Epithelial cell of esophagus (primary cell): ENCODE measurements around the gene PAX7.

Experiments
- DNase-seq: peaks from one replicate; pipeline ENCODE4 v3.0.0; 2010; ENCODE audit warnings: low read depth
- H3K4me3 ChIP-seq: 2 replicates; pipeline ENCODE4 v1.5.1; 2011; ENCODE audit warnings: mild to moderate bottlenecking, low read length, control low read depth
- TF ChIP-seq, protein P1 (sequence below): IDR thresholded peaks from 2 replicates; pipeline ENCODE4 v1.5.1; 2011; ENCODE audit warnings: low read depth, mild to moderate bottlenecking, low read length, control low read depth, inconsistent platforms; ENCODE audit not compliant: insufficient read depth; ENCODE audit errors: missing control alignments

Gene PAX7

DNA sequence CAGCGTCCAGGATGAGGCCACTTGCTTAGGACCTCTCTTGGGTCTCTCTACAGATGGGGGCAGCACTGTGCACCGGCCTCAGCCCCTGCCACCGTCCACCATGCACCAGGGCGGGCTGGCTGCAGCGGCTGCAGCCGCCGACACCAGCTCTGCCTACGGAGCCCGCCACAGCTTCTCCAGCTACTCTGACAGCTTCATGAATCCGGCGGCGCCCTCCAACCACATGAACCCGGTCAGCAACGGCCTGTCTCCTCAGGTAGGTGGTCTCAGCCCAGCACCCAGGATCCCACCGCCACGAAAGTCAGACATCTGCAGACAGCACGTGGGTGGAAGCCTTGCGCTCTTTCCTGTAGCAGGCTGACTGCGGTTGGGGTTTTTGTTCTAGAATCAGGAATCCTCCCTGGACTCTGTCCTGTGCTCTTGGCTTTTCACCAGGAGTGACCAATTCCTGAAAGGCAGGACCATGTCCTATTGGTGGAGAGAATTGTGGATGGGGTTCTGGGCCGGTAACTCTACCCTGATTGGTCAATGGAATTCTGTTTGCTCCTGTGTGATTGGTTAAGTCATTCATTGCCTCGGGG lies 72.5 kb downstream of the PAX7 start:
- no peak overlapping the region for H3K4me3 ChIP-seq
- DNase-seq: peak; percentile 39
- TF ChIP-seq, protein P1, sequence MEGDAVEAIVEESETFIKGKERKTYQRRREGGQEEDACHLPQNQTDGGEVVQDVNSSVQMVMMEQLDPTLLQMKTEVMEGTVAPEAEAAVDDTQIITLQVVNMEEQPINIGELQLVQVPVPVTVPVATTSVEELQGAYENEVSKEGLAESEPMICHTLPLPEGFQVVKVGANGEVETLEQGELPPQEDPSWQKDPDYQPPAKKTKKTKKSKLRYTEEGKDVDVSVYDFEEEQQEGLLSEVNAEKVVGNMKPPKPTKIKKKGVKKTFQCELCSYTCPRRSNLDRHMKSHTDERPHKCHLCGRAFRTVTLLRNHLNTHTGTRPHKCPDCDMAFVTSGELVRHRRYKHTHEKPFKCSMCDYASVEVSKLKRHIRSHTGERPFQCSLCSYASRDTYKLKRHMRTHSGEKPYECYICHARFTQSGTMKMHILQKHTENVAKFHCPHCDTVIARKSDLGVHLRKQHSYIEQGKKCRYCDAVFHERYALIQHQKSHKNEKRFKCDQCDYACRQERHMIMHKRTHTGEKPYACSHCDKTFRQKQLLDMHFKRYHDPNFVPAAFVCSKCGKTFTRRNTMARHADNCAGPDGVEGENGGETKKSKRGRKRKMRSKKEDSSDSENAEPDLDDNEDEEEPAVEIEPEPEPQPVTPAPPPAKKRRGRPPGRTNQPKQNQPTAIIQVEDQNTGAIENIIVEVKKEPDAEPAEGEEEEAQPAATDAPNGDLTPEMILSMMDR: no peak

DNA sequence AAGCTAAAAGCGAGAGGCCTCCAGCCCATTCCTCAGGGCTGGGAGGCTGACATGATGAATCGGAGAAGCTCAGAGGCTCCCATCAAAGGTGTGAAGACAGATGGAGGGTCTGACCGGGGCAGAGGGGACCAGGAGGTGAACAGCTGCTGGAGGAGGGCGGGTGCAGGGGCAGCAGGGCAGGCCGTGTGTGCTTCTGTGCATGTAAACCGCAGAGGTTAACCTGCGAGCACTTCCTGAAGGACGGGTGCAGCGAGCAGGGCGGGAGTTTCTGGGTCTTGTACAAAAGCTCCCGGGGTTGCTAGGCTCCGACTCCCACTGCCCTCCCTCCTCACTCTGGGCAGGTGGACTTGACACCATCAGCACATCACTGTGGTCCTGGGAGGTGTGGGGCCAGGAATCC lies 75.2 kb downstream of the PAX7 start:
- TF ChIP-seq, protein P1: no peak
- no peak overlapping the region for H3K4me3 ChIP-seq
- DNase-seq: no peak

DNA sequence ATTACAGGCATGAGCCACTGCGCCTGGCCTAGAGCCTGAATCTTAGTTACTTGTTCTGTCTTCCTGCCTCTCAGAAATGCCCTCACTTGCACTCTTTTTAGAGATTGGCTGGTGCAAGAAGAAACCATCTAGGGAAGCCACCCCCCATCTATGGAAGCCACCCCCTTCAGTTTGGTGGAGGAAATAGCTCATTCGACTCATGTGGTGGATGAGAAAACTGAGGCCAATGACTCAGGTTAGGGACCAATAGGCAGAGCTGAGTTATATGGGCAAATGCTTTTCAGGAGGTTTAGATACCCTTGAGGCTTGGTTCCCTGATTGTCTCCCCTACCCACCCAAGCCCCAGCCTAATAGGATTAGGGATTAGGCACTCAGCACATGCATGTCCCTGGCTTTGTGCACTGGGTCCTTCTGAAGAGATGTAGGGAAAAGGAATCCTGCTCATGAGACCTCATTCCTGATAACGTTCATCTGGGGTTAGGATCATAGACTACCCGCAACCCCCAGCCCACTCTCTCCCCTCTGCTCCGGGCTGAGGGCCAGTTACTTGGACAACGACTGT lies 77.1 kb downstream of the PAX7 start:
- TF ChIP-seq, protein P1: no peak
- H3K4me3 ChIP-seq: no peak overlapping the region
- DNase-seq: no peak

DNA sequence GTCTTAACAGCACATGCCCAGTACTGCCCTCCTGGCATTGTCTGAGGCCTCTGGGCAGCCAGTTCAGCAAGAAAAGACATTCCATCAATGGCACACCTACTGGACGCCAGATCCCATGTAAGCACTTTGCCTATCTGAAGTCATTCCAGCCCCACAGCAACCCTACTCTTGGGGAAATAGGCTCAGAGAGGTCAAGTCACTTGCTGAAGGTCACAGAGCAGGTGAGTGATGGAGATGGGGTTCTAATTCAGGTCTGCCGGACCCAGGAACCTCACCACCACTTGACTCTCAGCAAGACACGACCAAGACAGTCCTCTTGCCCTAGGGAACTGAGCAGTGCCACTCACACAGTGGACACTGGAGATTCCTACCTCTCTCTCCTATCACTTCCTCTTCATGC lies 79.4 kb downstream of the PAX7 start:
- TF ChIP-seq, protein P1: no peak
- DNase-seq: no peak
- H3K4me3 ChIP-seq: no peak overlapping the region

DNA sequence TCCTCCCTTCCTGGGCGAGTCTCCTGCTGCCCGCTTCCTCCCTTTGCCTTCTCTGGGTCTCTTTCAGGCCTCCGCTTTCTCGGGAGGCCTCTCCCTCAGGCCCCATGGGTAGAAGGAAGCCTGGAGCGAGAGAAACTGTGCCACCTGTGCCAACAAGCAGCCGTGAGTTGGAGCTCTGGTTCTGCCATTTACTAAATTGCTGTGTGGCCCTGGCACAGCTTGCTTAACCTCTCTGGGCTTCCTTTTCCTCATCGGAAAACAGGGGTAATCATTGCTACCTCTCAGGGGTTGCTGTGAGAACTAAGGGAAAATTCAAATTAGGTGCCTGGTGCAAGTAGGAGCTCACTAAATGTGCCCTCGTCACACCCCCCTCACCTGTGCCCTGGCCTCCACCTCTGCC lies 80.4 kb downstream of the PAX7 start:
- no peak for DNase-seq
- H3K4me3 ChIP-seq: no peak overlapping the region
- TF ChIP-seq, protein P1: no peak

DNA sequence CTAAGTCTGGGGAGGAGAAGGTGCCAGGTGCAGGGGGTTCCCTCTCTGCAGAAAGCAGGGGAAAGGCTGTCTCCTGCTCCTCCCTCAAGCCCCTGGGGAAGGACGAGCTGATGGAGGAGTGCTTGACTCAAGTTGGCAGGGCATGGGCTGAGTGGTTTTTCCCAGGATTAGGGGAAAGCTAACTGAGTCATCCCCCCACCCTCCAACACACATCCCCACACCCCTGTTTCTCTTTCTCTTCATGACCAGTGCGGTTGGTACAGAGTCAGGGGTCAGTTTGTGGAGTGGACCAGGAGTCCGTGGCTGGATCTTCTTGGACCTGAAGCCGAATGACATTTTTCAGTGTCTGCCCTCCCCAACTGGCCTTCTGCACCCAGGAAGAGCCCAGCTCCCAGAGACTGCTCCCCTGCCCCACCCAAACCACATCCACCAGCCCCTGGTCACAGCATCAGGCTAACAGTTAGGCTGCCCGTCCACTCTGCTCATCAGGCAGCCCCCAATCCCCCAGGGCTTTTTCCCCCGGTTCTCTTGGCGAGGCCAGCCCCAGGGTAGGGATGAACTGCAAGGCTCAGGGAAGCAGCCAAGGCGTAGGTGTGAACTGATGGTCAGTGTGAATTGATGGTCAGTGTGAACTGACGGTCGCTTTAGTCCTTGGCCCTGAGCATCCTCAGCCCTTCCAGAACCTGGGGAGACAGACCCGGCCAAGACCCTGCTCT lies 81.0 kb downstream of the PAX7 start:
- no peak for DNase-seq
- no peak overlapping the region for H3K4me3 ChIP-seq
- TF ChIP-seq, protein P1: no peak
